GM12891 (cell line): Measurements from ENCODE around the gene KIF6.

Source experiments
- POLR2A ChIP-seq: IDR thresholded peaks from 2 replicates; pipeline ENCODE4 v1.6.1; 2011; ENCODE audit warnings: low read depth, low read length, control low read depth
- POLR2AphosphoS5 ChIP-seq: IDR thresholded peaks from 2 replicates; pipeline ENCODE4 v1.6.1; 2011; ENCODE audit warnings: low read depth, low read length, control low read depth
- POU2F2 ChIP-seq: IDR thresholded peaks from 2 replicates; pipeline ENCODE4 v1.6.1; 2011; ENCODE audit warnings: low read depth, mild to moderate bottlenecking, control low read depth, low read length, moderate library complexity
- SPI1 ChIP-seq: IDR thresholded peaks from 2 replicates; pipeline ENCODE4 v1.6.1; 2011; ENCODE audit warnings: low read depth, low read length, control low read depth
- TAF1 ChIP-seq: IDR thresholded peaks from 2 replicates; pipeline ENCODE4 v1.6.1; 2011; ENCODE audit warnings: low read depth, low read length, control low read depth

DNA sequence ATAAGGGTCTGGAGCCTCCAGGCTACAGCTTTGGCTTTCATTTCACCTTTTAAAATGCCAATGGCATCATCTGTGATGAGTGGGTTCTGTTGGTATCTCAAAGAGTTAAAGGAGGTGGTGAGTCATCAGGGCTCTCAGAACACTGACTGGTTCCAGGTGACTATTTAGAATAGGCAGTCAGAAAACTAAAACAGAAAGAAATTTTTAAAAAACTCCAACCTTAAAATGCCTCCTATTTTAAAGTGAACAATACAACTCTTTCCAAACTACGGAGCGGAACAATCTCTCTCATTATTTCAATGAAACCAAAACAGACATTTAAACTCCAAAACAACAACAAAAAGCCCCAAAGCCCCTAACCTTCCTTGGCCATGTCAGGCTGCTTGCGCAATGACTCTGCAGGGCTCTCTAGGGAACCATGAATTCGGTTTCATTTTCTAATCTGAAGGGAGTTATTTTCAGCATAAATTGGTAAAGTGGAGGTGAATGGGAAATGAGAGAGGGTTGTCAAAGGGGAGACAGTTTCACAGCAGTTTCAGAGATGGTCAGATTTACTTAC, 194.9 kb downstream of the KIF6 start:
- TF ChIP-seq POLR2AphosphoS5, result no peak
- no peak for TF ChIP-seq TAF1
- no peak for TF ChIP-seq POLR2A
- TF ChIP-seq POU2F2, result no peak
- 0 out of 2 replicates have a peak, but pooled peaks have one; percentile 4 for TF ChIP-seq SPI1
